Immature natural killer cell (primary cell): ENCODE results near the gene TSHZ2. TPM values are rescaled to one million over a fixed set of nuclear protein-coding genes. Genes with fewer than 3 reads are reported as not detected.

Source experiments
- DNase-seq, 3 donors: peaks; one replicate each; pipeline ENCODE4 v3.0.0; 2022; ENCODE audit warnings: mixed read lengths in 1 of 3
- H3K27ac Mint-ChIP-seq, 6 donors: one replicate each; pipeline ENCODE4 v1.8.0; 2020; ENCODE audit warnings: mixed read lengths in 6 of 6, mild to moderate bottlenecking in 5 of 6, inconsistent platforms in 4 of 6, moderate library complexity in 3 of 6
- H3K27me3 Mint-ChIP-seq, 3 donors: one replicate each; pipeline ENCODE4 v1.8.0; 2020 to 2021; ENCODE audit warnings: low read depth in 3 of 3, mild to moderate bottlenecking in 3 of 3, mixed read lengths in 3 of 3, moderate library complexity in 3 of 3, inconsistent platforms in 1 of 3
- H3K36me3 Mint-ChIP-seq, 3 donors: one replicate each; pipeline ENCODE4 v1.8.0; 2020; ENCODE audit warnings: mixed read lengths in 3 of 3, inconsistent platforms in 2 of 3, mild to moderate bottlenecking in 2 of 3
- H3K4me1 Mint-ChIP-seq, 2 donors: one replicate each; pipeline ENCODE4 v1.8.0; 2020; ENCODE audit warnings: inconsistent platforms in 2 of 2, mild to moderate bottlenecking in 2 of 2, mixed read lengths in 2 of 2, moderate library complexity in 1 of 2
- H3K4me3 Mint-ChIP-seq, 5 donors: one replicate each; pipeline ENCODE4 v1.8.0; 2020; ENCODE audit warnings: mild to moderate bottlenecking in 5 of 5, mixed read lengths in 5 of 5, inconsistent platforms in 3 of 5, moderate library complexity in 3 of 5
- H3K9me3 Mint-ChIP-seq, 6 donors: one replicate each; pipeline ENCODE4 v1.8.0; 2020; ENCODE audit warnings: mild to moderate bottlenecking in 6 of 6, mixed read lengths in 6 of 6, inconsistent platforms in 4 of 6, moderate library complexity in 3 of 6
- polyA plus RNA-seq, 3 donors: library from polyadenylated mRNA; unstranded; fragments of 300-500 nt; fragmentation: Illumina TruSeq; gene quantifications; one replicate each; pipeline ENCODE4 v1.2.3, GENCODE V29; 2021

TSHZ2 gene
- polyA plus RNA-seq, 3 donors from 2014 or later: not detected

- no peak for DNase-seq
- Mint-ChIP-seq H3K4me3 (no peak overlapping the region), H3K27me3 (peaks cover 6 to 12% (median 10%) of the 10 kb centered on the region in 3 donors), H3K9me3 (no peaks in the 10 kb centered on the region), H3K27ac (no peak overlapping the region), H3K4me1 (no peaks in the 10 kb centered on the region), H3K36me3 (no peaks in the 10 kb centered on the region)
These were observed 191.3 kb downstream of the TSHZ2 start for GRCh38 chr20:53163486-53163885.

GRCh38 chr20:53164072-53164471 lies 191.9 kb downstream of the TSHZ2 start:
- Mint-ChIP-seq H3K9me3 (no peaks in the 10 kb centered on the region), H3K36me3 (no peaks in the 10 kb centered on the region), H3K4me3 (no peak overlapping the region), H3K27me3 (peaks cover 7 to 12% (median 10%) of the 10 kb centered on the region in 3 donors), H3K27ac (no peak overlapping the region), H3K4me1 (no peaks in the 10 kb centered on the region)
- DNase-seq: no peak

GRCh38 chr20:53165452-53165851 lies 193.3 kb downstream of the TSHZ2 start:
- H3K4me3 Mint-ChIP-seq: no peak overlapping the region
- H3K27ac Mint-ChIP-seq: no peak overlapping the region
- no peaks in the 10 kb centered on the region for H3K36me3 Mint-ChIP-seq
- H3K4me1 Mint-ChIP-seq: no peaks in the 10 kb centered on the region
- DNase-seq: no peak
- peaks cover 7 to 12% (median 10%) of the 10 kb centered on the region in 3 donors for H3K27me3 Mint-ChIP-seq
- no peaks in the 10 kb centered on the region for H3K9me3 Mint-ChIP-seq

DNA sequence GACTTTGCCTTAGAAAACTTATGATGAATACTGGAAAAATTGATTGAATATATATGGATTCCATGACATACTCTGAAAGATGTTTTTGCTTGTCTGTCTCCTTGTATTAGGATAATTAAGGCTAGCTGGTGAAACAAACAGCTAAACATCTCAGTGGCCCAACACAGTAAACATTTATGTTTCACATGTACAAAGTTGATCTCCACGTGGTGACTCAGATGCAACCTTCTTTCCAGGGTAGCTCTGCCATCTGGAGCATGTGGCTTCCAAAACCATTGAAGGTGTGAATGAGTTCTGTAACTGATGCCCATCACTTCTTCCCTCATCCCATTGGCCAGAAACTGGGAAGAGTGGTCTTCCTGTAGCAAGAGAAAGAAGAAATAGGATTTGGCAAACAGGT lies 196.3 kb downstream of the TSHZ2 start:
- Mint-ChIP-seq H3K4me3 (no peak overlapping the region), H3K27ac (no peak overlapping the region), H3K4me1 (no peaks in the 10 kb centered on the region), H3K9me3 (no peaks in the 10 kb centered on the region), H3K27me3 (peaks cover 6 to 10% (median 9%) of the 10 kb centered on the region in 3 donors), H3K36me3 (no peaks in the 10 kb centered on the region)
- no peak for DNase-seq

DNA sequence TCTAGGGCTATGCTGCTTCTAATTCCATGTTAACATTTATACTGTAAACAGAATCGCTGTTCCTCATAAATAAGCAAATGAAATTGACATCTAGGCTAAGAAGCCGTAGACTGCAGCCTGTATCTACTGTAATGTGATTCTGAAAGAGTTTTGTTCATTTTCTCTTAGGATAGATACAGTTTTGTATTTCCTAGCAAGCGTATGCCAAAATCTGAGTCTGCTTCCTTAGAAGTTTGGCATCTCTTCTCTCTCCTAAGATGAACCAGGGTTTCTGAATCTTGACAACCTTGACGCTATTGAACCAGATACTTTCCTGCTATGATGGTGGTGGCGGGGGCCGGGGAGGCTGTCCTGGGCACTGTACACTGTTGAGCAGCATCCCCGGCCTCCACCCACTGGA lies 198.0 kb downstream of the TSHZ2 start:
- Mint-ChIP-seq H3K9me3 (no peaks in the 10 kb centered on the region), H3K36me3 (no peaks in the 10 kb centered on the region), H3K27me3 (peaks cover 7 to 9% (median 9%) of the 10 kb centered on the region in 3 donors), H3K4me1 (no peaks in the 10 kb centered on the region), H3K27ac (no peak overlapping the region), H3K4me3 (no peak overlapping the region)
- DNase-seq: no peak

DNA sequence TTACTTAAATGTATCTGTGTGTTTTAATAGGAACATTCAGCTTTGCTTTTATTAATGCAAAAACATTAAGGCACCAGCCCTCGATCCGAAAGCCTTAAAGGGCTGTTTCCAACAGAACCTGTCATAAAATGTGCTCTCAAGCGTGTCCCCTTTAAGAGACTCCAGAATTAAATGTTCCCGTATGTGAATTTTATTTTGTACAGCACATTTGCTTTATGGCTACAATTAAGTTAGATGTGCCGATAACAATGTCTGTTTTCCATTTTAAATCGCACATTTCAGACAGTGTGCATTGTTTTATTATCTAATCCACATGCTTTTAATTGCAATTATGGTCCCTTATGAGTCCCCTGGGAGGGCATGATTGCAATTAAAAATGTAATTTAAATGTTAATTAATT lies 198.9 kb downstream of the TSHZ2 start:
- no peak overlapping the region for H3K4me3 Mint-ChIP-seq
- no peaks in the 10 kb centered on the region for H3K36me3 Mint-ChIP-seq
- no peaks in the 10 kb centered on the region for H3K4me1 Mint-ChIP-seq
- no peaks in the 10 kb centered on the region for H3K9me3 Mint-ChIP-seq
- peaks cover 7 to 13% (median 13%) of the 10 kb centered on the region in 3 donors for H3K27me3 Mint-ChIP-seq
- no peak overlapping the region for H3K27ac Mint-ChIP-seq
- no peak for DNase-seq

DNA sequence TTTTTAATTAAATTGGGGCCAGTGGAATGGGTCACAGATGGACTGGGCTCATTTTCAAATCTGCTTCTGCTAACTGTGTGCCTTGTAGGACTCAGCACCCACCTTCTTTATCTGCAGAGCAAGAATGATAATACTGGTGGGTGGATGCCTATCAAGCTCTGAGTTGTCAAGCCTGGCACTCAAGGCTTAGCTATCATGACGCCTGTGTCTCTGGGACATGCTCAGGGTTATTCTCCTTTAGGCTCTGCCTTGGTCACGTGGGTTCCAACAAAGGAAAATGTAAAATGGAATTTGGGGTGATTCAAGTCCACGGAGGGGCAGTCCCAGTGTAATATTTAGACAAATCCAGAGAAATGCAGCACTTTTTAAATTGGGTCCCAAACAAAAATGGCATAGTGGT lies 202.3 kb downstream of the TSHZ2 start:
- Mint-ChIP-seq H3K27me3 (peaks cover 4 to 8% (median 7%) of the 10 kb centered on the region in 3 donors), H3K4me3 (no peak overlapping the region), H3K27ac (no peak overlapping the region), H3K36me3 (no peaks in the 10 kb centered on the region), H3K4me1 (no peaks in the 10 kb centered on the region), H3K9me3 (no peaks in the 10 kb centered on the region)
- no peak for DNase-seq

- Mint-ChIP-seq H3K27ac (no peak overlapping the region), H3K4me1 (no peaks in the 10 kb centered on the region), H3K27me3 (peaks cover 4 to 10% (median 7%) of the 10 kb centered on the region in 3 donors)
These were observed 203.1 kb downstream of the TSHZ2 start for GRCh38 chr20:53175135-53175780.

DNA sequence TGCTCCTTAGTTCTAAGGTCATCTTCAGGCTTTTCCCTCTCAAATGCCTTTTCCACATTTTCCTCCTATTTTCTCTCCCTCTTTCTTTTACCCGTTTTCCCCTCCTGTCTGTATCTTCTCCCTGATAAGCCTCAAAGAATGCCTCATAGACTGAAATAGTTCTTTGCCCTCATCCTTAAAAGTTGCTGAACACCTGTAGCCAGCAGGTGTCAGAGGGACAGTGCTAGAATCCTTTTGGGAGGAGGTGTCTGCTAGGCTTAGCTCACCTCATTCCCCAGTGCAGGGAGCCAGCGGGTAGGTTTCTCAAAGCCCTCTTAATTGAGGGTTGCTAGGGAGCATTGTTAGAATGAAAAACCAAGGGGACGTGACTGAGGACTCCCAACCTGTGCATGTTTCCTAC lies 204.0 kb downstream of the TSHZ2 start:
- no peaks in the 10 kb centered on the region for H3K9me3 Mint-ChIP-seq
- H3K36me3 Mint-ChIP-seq: no peaks in the 10 kb centered on the region

More at GRCh38 chr20:53175135-53175780, 203.1 kb downstream of the TSHZ2 start:
- H3K4me3 Mint-ChIP-seq: no peak overlapping the region
- DNase-seq: no peak
- H3K9me3 Mint-ChIP-seq: no peaks in the 10 kb centered on the region
- H3K36me3 Mint-ChIP-seq: no peaks in the 10 kb centered on the region

DNA sequence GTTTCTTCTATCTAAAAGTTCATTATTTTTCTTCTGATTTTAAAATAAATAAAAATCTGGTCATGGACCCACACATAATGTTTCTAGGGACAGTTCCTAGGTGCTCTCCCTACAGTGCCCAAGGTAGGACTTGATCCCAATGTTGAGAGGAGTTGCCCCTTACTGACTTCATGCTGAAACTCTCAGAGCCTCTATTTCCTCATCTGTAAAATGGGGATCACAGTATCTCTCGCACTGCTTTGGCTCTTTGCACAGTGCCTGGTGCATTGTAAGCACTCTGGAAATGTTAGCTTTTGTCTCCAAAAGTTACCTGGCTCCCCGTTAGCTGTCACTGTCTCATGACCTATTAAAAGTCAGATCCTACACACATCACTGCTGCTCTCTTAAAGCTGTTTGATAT lies 205.5 kb downstream of the TSHZ2 start:
- Mint-ChIP-seq H3K27ac (no peak overlapping the region), H3K36me3 (no peaks in the 10 kb centered on the region), H3K4me1 (no peaks in the 10 kb centered on the region), H3K27me3 (peaks cover 4 to 12% (median 9%) of the 10 kb centered on the region in 3 donors), H3K9me3 (no peaks in the 10 kb centered on the region), H3K4me3 (no peak overlapping the region)
- DNase-seq: no peak

More for the DNA sequence above, 204.0 kb downstream of the TSHZ2 start:
- H3K4me1 Mint-ChIP-seq: no peaks in the 10 kb centered on the region
- no peak overlapping the region for H3K4me3 Mint-ChIP-seq
- H3K27me3 Mint-ChIP-seq: peaks cover 4 to 10% (median 9%) of the 10 kb centered on the region in 3 donors
- H3K27ac Mint-ChIP-seq: no peak overlapping the region
- no peak for DNase-seq

GRCh38 chr20:53179749-53180148 lies 207.6 kb downstream of the TSHZ2 start:
- Mint-ChIP-seq H3K27ac (no peak overlapping the region), H3K9me3 (no peaks in the 10 kb centered on the region)
- no peak for DNase-seq

DNA sequence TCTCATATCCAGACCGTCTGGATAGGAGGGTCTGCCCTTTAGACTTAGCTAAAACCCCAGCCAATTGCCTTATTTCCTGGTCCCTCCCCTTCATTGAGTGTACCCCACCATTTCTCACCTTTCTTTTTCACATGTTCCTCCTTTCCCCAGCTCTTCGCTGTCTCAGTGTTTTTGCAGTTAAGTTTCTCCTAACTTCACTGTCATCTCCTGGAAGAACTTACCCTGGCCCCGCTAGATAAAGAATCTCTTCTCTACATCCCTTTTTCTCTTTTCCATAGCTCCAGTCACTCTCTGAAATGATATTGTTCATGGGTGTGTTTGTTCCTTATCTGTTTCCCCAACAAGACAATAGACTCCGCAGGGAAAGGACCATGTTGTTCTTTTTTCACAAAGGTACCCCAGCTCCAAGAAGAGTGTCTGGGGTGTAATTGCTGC lies 208.8 kb downstream of the TSHZ2 start:
- Mint-ChIP-seq H3K4me1 (no peaks in the 10 kb centered on the region), H3K36me3 (no peaks in the 10 kb centered on the region), H3K27ac (no peak overlapping the region), H3K9me3 (no peaks in the 10 kb centered on the region), H3K27me3 (peaks cover 4 to 5% (median 5%) of the 10 kb centered on the region in 3 donors), H3K4me3 (no peak overlapping the region)
- no peak for DNase-seq

More at GRCh38 chr20:53179749-53180148, 207.6 kb downstream of the TSHZ2 start:
- peaks cover 4 to 9% (median 9%) of the 10 kb centered on the region in 3 donors for H3K27me3 Mint-ChIP-seq
- no peaks in the 10 kb centered on the region for H3K36me3 Mint-ChIP-seq
- no peaks in the 10 kb centered on the region for H3K4me1 Mint-ChIP-seq
- no peak overlapping the region for H3K4me3 Mint-ChIP-seq

DNA sequence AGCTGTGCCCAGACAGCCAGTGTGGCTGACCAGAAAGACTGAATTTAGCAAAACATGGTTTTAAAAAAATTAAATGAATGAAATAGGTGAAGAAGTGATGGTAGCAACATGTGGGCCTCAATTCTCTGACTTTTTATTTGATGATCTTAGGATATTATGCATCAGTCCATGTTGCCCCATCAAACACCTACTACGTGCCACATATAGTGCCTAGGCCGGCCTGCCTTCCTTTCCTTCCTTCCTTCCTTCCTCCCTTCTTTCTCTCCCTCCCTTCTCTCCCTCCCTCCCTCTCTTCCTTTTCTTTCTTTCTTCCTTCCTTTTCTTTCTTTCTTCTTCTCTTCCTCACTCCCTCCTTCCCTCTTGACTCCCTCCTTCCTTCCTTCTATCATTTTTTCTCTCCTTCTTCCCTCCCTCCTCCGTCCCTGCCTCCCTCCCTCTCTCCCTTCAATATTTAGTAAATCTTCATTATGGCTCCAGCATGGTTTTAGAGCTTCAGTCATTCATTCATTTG lies 209.8 kb downstream of the TSHZ2 start:
- Mint-ChIP-seq H3K27me3 (peaks cover 4 to 6% (median 5%) of the 10 kb centered on the region in 3 donors), H3K4me3 (no peak overlapping the region), H3K36me3 (no peaks in the 10 kb centered on the region), H3K4me1 (no peaks in the 10 kb centered on the region), H3K9me3 (no peaks in the 10 kb centered on the region), H3K27ac (no peak overlapping the region)
- no peak for DNase-seq

GRCh38 chr20:53183181-53183580 lies 211.0 kb downstream of the TSHZ2 start:
- Mint-ChIP-seq H3K27ac (no peak overlapping the region), H3K27me3 (peaks cover 3 to 6% (median 4%) of the 10 kb centered on the region in 3 donors), H3K4me1 (no peaks in the 10 kb centered on the region), H3K36me3 (no peaks in the 10 kb centered on the region), H3K9me3 (no peaks in the 10 kb centered on the region), H3K4me3 (no peak overlapping the region)
- no peak for DNase-seq

- no peaks in the 10 kb centered on the region for H3K36me3 Mint-ChIP-seq
- no peaks in the 10 kb centered on the region for H3K9me3 Mint-ChIP-seq
- peaks cover 4 to 5% (median 4%) of the 10 kb centered on the region in 3 donors for H3K27me3 Mint-ChIP-seq
- H3K4me3 Mint-ChIP-seq: no peak overlapping the region
- H3K4me1 Mint-ChIP-seq: no peaks in the 10 kb centered on the region
- DNase-seq: no peak
- no peak overlapping the region for H3K27ac Mint-ChIP-seq
These were observed 214.5 kb downstream of the TSHZ2 start for GRCh38 chr20:53186635-53187034.
